GM23248 (cell line): ENCODE measurements around the gene BMPR1B.

ENCODE experiments used
- EZH2 ChIP-seq: fragments of 200-600 bp; sonication (generic); IDR thresholded peaks from 2 replicates; pipeline ENCODE4 v1.6.1; 2018; ENCODE audit warnings: antibody characterized with exemption, mild to moderate bottlenecking; ENCODE audit not compliant: insufficient read depth, poor library complexity, severe bottlenecking
- EZH2phosphoT487 ChIP-seq: fragments of 200-600 bp; sonication (generic); IDR thresholded peaks from 2 replicates; pipeline ENCODE4 v1.6.1; 2018; ENCODE audit warnings: antibody characterized with exemption, moderate library complexity, mild to moderate bottlenecking, low read depth; ENCODE audit not compliant: insufficient read depth

GRCh38 chr4:95106408-95106928 is 348.7 kb downstream of the BMPR1B start:
- TF ChIP-seq EZH2phosphoT487 (no peak), EZH2 (no peak)
